ENCODE data around the gene GRXCR2.

GRCh38 chr5:145887976-145888574, 15.3 kb upstream of the GRXCR2 start:
- TF ChIP-seq ZFP30 (CRISPR knock-in tag; IDR thresholded peaks at IDR 0.05) (no peak), TOX (CRISPR knock-in tag; IDR thresholded peaks at IDR 0.05; ENCODE audit: borderline replicate concordance) (no peak)

All from SK-N-SH treated with all-trans-retinoic acid at 6 μM for 48 hours (cell line).